Eye (tissue), 1 donor: ENCODE results near the gene WASF3.

Experiments
- DNase-seq: peaks from one replicate; pipeline ENCODE4 v3.0.0-alpha.2; 2015

Gene WASF3, protein sequence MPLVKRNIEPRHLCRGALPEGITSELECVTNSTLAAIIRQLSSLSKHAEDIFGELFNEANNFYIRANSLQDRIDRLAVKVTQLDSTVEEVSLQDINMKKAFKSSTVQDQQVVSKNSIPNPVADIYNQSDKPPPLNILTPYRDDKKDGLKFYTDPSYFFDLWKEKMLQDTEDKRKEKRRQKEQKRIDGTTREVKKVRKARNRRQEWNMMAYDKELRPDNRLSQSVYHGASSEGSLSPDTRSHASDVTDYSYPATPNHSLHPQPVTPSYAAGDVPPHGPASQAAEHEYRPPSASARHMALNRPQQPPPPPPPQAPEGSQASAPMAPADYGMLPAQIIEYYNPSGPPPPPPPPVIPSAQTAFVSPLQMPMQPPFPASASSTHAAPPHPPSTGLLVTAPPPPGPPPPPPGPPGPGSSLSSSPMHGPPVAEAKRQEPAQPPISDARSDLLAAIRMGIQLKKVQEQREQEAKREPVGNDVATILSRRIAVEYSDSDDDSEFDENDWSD

DNA sequence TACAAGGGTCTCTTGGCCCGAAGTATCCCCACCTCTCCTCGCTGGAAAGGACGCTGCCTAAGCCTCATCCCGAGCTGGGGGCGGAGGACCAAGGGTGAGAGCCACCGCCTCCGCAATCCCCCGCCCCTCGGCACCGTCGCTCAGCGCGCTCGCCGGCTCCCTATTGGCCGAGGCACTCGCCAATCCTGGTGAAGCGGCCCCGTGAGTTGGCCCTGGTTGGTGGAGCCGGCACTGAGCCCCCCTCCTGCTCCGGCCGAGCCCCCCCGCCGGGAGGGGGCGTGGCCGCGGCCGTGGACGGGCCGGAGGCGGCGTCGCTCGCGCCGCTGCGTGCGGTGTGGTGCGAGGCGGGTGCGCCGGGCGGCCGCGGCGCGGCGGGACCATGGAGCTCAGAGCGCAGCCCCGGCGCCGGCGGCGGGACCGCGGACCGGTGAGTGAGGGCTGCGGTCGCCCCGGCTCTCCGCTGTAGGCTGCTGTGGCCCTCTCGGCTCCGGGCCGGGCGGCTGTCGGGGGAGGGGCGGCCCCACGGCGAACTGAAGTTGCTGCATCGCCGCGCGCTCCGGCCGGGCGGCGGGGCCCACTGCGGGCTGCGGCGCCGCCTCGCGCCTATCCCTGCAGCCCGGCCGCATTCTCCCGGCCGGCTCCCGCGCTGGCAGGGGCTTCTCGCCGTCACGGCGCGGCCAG is at the start of gene WASF3:
TSS of gene WASF3 (plus strand) at position 291 of the 681 bp plus-strand sequence. CDS start 84,588 bp downstream, outside the sequence.
- DNase-seq: peak; percentile 97

DNA sequence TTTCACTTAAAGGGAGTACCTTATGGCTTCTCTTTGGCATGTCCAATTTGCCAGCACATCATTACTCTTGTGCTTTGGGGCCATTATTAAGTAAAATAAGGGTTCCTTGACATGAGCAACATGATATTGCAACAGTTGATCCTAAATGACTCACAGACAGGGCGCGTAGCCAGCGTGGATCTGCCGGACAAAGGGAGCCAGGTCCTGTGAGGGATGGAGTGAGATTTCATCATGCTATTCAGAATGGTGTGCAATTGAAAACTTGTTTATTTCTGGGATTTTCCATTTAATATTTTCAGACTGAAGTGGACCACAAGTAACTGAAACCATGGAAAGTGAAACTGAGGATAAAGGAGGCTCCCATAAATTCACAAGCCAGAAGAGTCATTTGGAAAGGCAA is 48.6 kb upstream of the WASF3 start:
- no peak for DNase-seq

GRCh38 chr13:26509491-26509890 is 48.0 kb upstream of the WASF3 start:
- no peak for DNase-seq

DNA sequence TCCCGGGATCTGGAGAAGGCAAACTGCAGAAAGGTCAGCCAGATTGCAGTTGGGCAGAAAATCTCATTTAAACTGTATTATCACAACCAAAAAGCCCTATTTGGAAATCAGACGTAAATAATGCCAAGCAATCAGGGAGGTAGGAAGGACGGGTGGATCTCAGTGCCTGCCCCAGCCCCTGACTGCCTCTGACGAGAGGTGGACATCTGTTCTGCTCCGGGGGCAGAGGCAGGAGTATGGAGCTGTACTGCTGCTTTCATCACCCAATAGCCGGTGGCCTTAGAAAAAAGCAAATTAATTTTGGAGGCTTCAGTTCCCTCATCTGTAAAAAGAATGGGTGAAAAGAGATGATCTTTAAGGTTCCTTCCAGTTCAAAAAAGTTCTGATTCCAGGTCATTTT is 43.6 kb upstream of the WASF3 start:
- DNase-seq: no peak

DNA sequence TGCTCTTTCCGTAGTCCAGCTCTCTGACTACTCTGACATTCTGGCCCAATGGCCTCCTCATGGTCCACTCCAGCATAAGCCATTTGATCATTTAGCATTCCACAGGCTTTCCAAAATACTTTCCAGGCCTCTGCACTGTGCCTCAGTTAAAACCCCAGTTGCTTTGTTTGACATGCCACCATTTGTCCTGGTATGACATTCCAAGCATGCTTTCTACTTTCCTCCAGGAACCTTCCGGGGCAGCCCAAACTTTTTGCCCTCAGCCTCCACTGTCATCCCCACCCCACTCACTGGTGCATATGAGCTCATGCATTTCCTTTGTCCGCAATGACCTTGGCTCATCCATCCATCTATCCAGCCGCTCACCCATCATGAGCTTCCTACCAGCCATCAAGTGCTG is 41.8 kb upstream of the WASF3 start:
- DNase-seq: no peak

- DNase-seq: no peak
Measured at GRCh38 chr13:26517936-26518335, 39.5 kb upstream of the WASF3 start.

DNA sequence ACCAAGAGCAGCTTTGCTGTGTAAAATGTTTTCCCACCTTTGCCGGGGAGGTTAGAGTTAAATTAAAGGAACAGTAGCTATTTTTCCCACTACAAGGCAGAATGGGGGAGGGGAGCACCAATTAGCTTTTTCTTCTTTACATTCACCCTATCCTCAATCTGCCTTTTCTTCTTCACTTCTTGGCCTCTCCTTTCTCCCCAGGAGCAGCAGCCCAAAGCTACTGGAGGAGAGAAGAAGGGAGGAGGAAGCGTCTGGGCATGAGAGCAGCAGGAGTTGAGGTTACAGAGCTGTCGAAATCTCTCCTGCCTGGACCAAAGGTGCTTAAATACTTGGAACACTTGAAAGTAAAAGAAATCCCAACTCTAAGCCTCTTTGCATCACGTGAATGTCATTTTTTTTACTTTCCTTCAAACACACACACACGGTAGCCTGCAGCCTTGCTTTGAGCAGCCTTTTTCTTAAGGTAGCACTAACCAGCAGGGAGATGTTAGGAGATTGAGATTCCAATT is 39.0 kb upstream of the WASF3 start:
- DNase-seq: peak; percentile 68

GRCh38 chr13:26522571-26522970 is 34.9 kb upstream of the WASF3 start:
- no peak for DNase-seq

DNA sequence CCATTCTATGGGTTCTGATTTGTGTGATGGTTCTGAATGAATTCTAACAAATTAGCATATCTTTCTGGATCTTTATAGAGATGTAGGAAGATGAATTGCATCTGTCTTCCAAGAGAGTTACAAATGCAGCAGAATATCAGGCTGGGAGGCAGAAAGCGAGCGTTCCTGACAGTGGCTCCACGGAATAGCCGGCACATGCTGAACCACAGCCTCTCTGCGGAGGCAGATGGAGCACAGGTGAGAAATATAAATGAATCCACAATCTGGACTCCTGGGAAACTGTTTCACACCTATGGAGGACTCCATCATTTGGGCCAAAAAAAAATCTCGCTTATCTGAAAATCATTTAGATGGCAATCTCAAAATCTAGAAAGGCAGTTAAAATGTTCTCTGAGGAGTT is 34.5 kb upstream of the WASF3 start:
- no peak for DNase-seq

DNA sequence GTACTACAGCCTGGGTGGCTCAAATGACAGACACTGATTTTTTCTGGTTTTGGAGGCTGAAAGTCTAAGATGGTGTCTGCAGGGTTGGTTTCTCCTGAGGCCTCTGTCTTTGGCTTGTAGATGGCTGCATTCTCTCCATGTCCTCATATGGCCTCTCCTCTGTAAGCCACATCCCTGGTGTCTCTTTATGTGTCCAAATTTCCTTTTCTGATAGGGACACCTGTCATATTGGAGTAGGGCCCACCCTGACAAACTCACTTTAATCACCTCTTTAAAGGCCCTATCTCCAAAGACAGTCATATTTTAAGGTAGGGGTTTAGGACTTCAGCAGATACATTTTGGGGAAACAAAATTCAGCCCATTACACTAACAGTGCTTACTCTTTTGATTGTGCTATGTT is 32.0 kb upstream of the WASF3 start:
- no peak for DNase-seq

- DNase-seq: no peak
Measured at GRCh38 chr13:26526702-26527216, 30.7 kb upstream of the WASF3 start.

DNA sequence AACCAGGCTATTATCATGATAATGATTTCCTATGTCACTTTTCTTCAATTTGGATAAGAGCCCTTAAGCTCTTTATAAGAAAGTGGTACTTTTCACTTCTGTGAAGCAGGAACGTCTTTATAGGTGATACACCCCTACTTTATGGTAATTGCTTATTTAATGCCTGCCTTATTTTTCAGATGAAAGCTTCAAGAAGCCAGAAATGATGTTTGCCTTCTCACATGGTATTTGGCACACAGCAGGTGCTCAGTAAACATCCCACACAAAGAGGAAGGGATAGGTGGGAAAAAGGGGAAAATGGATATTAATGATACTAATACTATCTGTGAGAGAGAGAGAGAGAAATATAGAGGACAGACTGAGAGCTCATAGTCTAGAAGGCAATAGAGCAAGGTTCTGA is 29.0 kb upstream of the WASF3 start:
- no peak for DNase-seq

DNA sequence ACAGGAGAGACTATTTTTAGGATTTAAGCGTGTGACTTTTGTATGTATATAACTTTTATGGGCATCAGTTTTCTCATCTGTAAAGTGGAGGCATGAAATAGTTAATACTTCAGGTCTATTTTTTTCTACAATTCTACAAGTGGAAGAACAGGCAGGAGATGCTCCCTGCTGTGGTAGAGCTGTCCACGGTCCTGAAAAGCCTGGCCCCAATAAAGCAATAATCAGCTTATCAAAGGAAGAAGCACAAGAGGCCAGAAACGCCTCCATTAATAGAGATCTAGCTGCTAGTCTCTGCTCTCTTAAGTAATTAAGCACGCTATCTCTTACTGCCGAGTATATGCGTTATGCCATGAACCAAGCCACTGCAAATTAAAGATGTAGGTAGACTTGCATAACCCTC is 28.0 kb upstream of the WASF3 start:
- peak; percentile 90 for DNase-seq

DNA sequence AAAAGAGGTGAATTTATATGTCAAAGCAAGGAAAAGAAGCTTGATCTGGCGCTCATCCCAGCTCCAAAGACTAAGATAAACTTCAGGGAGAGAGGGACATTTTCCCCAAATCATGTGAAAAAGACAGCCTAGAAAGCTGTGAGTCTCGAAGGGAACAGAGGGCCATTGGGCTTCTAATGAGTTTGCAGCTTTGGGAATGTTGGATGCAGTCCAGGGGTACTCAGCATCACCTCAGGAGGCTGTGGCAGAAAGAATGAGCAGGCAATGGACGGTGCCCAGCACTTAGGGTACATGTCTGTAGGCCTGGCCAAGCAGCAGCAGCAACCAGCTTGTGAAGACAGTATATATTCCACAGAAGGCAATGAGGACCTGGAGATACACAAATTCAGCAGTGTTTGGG is 25.7 kb upstream of the WASF3 start:
- DNase-seq: no peak

GRCh38 chr13:26534036-26534726 is 23.3 kb upstream of the WASF3 start:
- DNase-seq: no peak

DNA sequence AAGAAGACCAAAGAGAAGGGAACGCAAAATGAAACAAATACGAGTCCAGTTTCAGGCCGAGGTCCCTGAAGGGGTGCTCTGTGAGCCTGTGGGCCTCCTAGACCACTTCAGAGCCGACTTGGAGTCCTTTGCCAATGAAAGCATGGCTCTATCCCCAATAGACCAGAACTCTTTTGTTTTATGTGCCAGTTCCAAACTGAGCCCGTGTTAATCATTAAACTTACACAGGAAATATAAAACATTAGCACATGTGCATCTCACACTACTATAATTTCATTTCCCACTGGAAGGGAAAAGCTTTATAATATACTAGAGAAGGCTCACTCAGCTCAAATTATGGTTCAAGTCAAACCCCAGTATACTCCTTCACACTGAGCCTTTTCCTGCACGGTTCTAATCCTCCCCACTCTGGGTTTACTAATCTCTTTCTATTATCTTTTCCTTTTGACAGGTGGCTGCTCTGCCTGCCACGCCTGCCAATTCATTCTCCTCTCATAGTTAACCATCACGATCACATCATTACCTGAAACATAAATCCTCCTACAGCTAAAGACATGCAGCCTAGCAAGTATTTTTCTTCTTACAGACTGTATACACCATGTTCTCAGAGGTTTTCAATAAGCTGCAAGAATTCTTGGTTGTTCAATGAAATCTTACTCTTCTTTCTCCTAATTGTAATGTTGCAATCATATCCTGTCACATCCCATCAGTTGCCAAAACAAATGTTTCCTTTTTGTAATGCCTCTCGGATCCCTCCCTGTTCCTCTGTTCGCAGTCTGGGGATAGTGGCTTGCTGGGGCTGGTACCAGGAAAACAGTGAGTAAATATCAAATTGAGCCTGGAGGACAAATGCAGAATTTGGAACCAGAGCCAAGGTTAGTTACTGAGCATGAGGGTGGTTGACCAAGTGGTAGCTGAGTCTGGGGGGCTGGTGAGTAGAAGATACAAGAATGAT is 18.8 kb upstream of the WASF3 start:
- no peak for DNase-seq

DNA sequence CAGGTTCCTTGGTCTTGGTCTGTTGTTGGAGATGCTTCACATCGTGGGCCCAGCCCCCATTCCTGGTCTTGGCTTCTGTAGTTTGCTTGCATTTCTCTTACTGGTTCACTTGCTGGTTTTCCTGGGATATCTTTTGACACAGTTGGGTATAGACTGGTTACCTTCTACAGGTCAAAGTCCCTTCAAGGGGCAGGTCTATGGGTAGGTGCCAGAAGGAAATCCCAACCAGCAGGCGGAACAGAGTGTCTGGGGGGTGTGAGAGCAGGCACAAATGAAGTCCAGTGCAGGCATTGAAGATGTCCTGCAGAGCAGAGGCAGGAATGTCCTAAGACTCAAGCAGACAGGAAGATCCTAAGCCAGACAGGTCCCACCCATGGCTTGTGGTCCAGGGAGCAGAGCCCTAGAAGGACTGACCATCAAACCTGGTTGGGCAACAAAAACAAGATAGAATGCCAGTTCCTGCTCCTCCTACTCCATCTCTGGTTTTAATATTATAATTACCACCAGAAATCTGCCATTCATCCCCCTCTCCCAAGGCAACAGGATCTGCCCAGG is 17.7 kb upstream of the WASF3 start:
- DNase-seq: no peak

- peak; percentile 65 for DNase-seq
Measured at GRCh38 chr13:26540334-26540733, 17.1 kb upstream of the WASF3 start.

GRCh38 chr13:26541041-26541440 is 16.4 kb upstream of the WASF3 start:
- DNase-seq: no peak

- no peak for DNase-seq
Measured at GRCh38 chr13:26541678-26542568, 15.6 kb upstream of the WASF3 start.

DNA sequence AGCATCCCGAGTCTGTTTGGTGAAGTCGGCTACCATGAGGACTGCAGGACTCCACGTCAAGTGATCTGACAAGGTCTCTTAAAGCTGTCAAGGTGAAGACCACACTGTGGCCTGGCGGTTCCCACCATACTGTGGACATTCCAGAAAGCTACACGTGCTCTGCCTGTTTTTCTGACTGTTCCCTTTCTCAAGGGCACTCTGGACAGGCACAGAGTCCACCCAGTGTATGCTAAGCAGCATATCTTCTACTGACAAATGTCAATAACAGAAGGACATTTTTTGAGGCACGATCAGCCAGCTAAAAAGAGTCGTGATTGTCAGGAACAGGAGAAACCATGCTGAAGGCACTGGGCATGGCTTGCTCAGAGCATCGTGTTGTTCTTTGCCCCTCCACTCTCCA is 12.8 kb upstream of the WASF3 start:
- DNase-seq: no peak
